Measurements from ENCODE around the gene MALL.
A peak's percentile ranks its signal among the peaks of the same experiment; 100 is the strongest.

- TF ChIP-seq CTCF (IDR thresholded peaks at IDR 0.05; ENCODE audit: insufficient read depth, low read length, poor library complexity, severe bottlenecking) (peak; percentile 52), EZH2phosphoT487 (conservative IDR thresholded peaks at IDR 0.05; ENCODE audit: low read length) (no peak)
Observed at GRCh38 chr2:110157153-110157793, 41.7 kb upstream of the MALL start.

Measured in SU-DHL-6 (cell line).